K562 (cell line): ENCODE data around the gene ZNF362. TPM values are rescaled to one million over a fixed set of nuclear protein-coding genes. Genes with fewer than 3 reads are reported as not detected.

ENCODE experiments used
- ATAC-seq: fragments of 200-7000 bp; cut with Tn5 transposase; 3 replicates; pipeline ENCODE4 v1.9.1; 2020; ENCODE audit warnings: moderate library complexity
- BruUV-seq: library from RNA; stranded (reverse); fragments of 400-500 nt; replicated peaks from 2 replicates; lab custom pipeline; 2021; lab: Mats Ljungman, UMichigan
- CTCF ChIA-PET: fragments of 300-600 bp; formaldehyde crosslinking; extraction: SDS; loops from one replicate; lab custom pipeline; 2021; ENCODE audit warnings: low intra/inter-chr PET ratio; lab: Yijun Ruan, JAX
- POLR2A ChIA-PET: fragments of 300-600, 350-650 bp; sonication (Branson Sonifier 250); formaldehyde crosslinking; extraction: SDS; loops from one replicate; lab custom pipeline; 2021; ENCODE audit warnings: antibody characterized with exemption, inconsistent platforms; lab: Yijun Ruan, JAX
- DNase-seq, 4 experiments: peaks; one replicate each; pipeline versions ENCODE4 v3.0.0 to v3.0.0-alpha.2; 2011 to 2018; ENCODE audit warnings: low spot score in 3 of 4, mixed read lengths in 3 of 4; ENCODE audit errors: extremely low read depth in 1 of 4
- FAIRE-seq: peaks from 2 replicates; lab custom pipeline; 2011; peaks lifted over from hg19 to GRCh38; lab: Jason Lieb, UNC
- H2AFZ ChIP-seq: 2 replicates; pipeline ENCODE4 v1.6.0; 2011; ENCODE audit warnings: low read depth, low read length, control low read depth, inconsistent platforms
- H3K27ac ChIP-seq: fragments of 200-600 bp; 3 replicates; pipeline ENCODE4 v1.8.0; 2011; ENCODE audit warnings: low read depth, mild to moderate bottlenecking, control low read depth, inconsistent platforms, low read length, moderate library complexity, mixed read lengths; ENCODE audit errors: extremely low read depth
- H3K27me3 ChIP-seq, 2 experiments: fragments of 300-600 bp in 1 of 2; 2 replicates in 1 of 2; 3 replicates in 1 of 2; pipeline versions ENCODE4 v1.6.0 to v1.8.0; 2011; ENCODE audit warnings: inconsistent platforms in 2 of 2, low read length in 2 of 2, mild to moderate bottlenecking in 1 of 2, mixed read lengths in 1 of 2, moderate library complexity in 1 of 2; ENCODE audit not compliant: control insufficient read depth in 2 of 2, insufficient read depth in 2 of 2
- H3K36me3 ChIP-seq: fragments of 300-600 bp; 3 replicates; pipeline ENCODE4 v1.8.0; 2011; ENCODE audit warnings: mild to moderate bottlenecking, low read length, inconsistent platforms; ENCODE audit not compliant: control insufficient read depth, insufficient read depth
- H3K4me1 ChIP-seq, 2 experiments: fragments of 200-600 bp in 1 of 2; replicated peaks in 1 of 2; 2 replicates in 1 of 2; 3 replicates in 1 of 2; pipeline versions ENCODE4 v1.5.1 to v1.8.0; 2011; ENCODE audit warnings: inconsistent platforms in 2 of 2, low read length in 2 of 2, mild to moderate bottlenecking in 1 of 2, mixed read lengths in 1 of 2, moderate library complexity in 1 of 2; ENCODE audit not compliant: control insufficient read depth in 2 of 2, insufficient read depth in 2 of 2
- H3K4me2 ChIP-seq: 2 replicates; pipeline ENCODE4 v1.6.1; 2011; ENCODE audit warnings: low read length, control low read depth, inconsistent platforms, mixed read lengths; ENCODE audit not compliant: insufficient read depth
- H3K4me3 ChIP-seq: fragments of 200-600 bp; sonication (generic), shearing (Covaris generic); 2 replicates; pipeline ENCODE4 v1.5.1; 2016; ENCODE audit warnings: control low read depth, inconsistent platforms
- H3K79me2 ChIP-seq: fragments of 200-600 bp; 3 replicates; pipeline ENCODE4 v1.8.0; 2011; ENCODE audit warnings: low read length, inconsistent platforms; ENCODE audit not compliant: control insufficient read depth, insufficient read depth
- H3K9ac ChIP-seq, 2 experiments: 2 replicates each; pipeline versions ENCODE4 v1.6.0 to v1.6.1; 2011; ENCODE audit warnings: low read depth in 2 of 2, low read length in 2 of 2, control low read depth in 1 of 2, inconsistent platforms in 1 of 2, mild to moderate bottlenecking in 1 of 2, mixed read lengths in 1 of 2; ENCODE audit not compliant: insufficient read depth in 1 of 2
- H3K9me1 ChIP-seq: one replicate; pipeline ENCODE4 v1.6.0; 2011; ENCODE audit warnings: inconsistent platforms, mild to moderate bottlenecking, low read length, moderate library complexity; ENCODE audit not compliant: control insufficient read depth, insufficient read depth
- H3K9me3 ChIP-seq: replicated peaks from 2 replicates; pipeline ENCODE4 v1.5.1; 2011; ENCODE audit warnings: low read depth, low read length, inconsistent platforms; ENCODE audit not compliant: control insufficient read depth, insufficient read depth
- H4K20me1 ChIP-seq: replicated peaks from 2 replicates; pipeline ENCODE4 v1.6.1; 2011; ENCODE audit warnings: low read length, inconsistent platforms, mixed read lengths; ENCODE audit not compliant: control insufficient read depth, insufficient read depth
- ARID3A ChIP-seq: IDR thresholded peaks from 2 replicates; pipeline ENCODE4 v1.6.1; 2012; ENCODE audit warnings: low read depth, low read length, improper control_type of control experiment, borderline replicate concordance
- MAZ ChIP-seq, 2 experiments: fragments of 450-650 bp in 1 of 2; sonication (generic) in 1 of 2; formaldehyde crosslinking; IDR thresholded peaks in 1 of 2; conservative IDR thresholded peaks in 1 of 2; 2 replicates each; pipeline versions ENCODE4 v1.4.0 to v1.5.0; 2020; ENCODE audit warnings: mild to moderate bottlenecking in 1 of 2, missing genetic modification reagents in 1 of 2
- MCM5 ChIP-seq: fragments of 450-650 bp; IDR thresholded peaks from 2 replicates; pipeline ENCODE4 v1.6.1; 2016; ENCODE audit warnings: low read depth
- MYC ChIP-seq, 2 experiments: fragments of 250-450 bp in 1 of 2; sonication (Bioruptor Pico) in 1 of 2; IDR thresholded peaks; 2 replicates each; pipeline versions ENCODE4 v1.5.1 to v1.6.1; 2012 to 2021; ENCODE audit warnings: low read depth in 2 of 2, borderline replicate concordance in 1 of 2, improper control_type of control experiment in 1 of 2, low read length in 1 of 2, mild to moderate bottlenecking in 1 of 2, moderate library complexity in 1 of 2
- NCOA2 ChIP-seq, 2 experiments: fragments of 450-650 bp; IDR thresholded peaks; 2 replicates each; pipeline ENCODE4 v1.6.1; 2018; ENCODE audit warnings: mild to moderate bottlenecking in 2 of 2, moderate library complexity in 1 of 2; ENCODE audit not compliant: partially characterized antibody in 2 of 2
- UBTF ChIP-seq, 2 experiments: IDR thresholded peaks; 2 replicates each; pipeline ENCODE4 v1.6.1; 2012; ENCODE audit warnings: improper control_type of control experiment in 2 of 2, low read depth in 2 of 2, low read length in 2 of 2, borderline replicate concordance in 1 of 2
- ZBTB33 ChIP-seq: sonication (generic); formaldehyde crosslinking; IDR thresholded peaks from 2 replicates; pipeline ENCODE4 v1.8.1; 2023; ENCODE audit warnings: mild to moderate bottlenecking, missing genetic modification reagents
- ZFP36 ChIP-seq: fragments of 150-350 bp; IDR thresholded peaks from 2 replicates; pipeline ENCODE4 v1.6.1; 2018; ENCODE audit warnings: low read length, low read depth; ENCODE audit not compliant: partially characterized antibody
- ZMIZ1 ChIP-seq, 2 experiments: fragments of 150-350 bp in 1 of 2; IDR thresholded peaks; 2 replicates each; pipeline ENCODE4 v1.6.1; 2012 to 2016; ENCODE audit warnings: low read depth in 2 of 2, low read length in 2 of 2, mild to moderate bottlenecking in 1 of 2, moderate library complexity in 1 of 2
- WGBS: fragments of 100-300 bp; shearing (Covaris generic); methylation state at CpG from one replicate; pipeline ENCODE4 v1.1.6; 2016; ENCODE audit warnings: low coverage, mixed read lengths; ENCODE audit not compliant: insufficient coverage; ENCODE audit errors: missing lambda C conversion rate; 5-methylcytosine and 5-hydroxymethylcytosine counted together
- in situ Hi-C: fragments of 300-500 bp; cut with MboI; formaldehyde crosslinking; loops from 4 replicates; pipeline ENCODE4 v1.15.0; 2018; ENCODE audit warnings: inconsistent platforms, mixed read lengths
- intact Hi-C: fragments of 100-400 bp; cut with micrococcal nuclease; formaldehyde crosslinking; loops from 2 replicates; pipeline ENCODE4 v1.14.2; 2022
- polyA plus RNA-seq, 8 experiments: library from polyadenylated mRNA; depleted of rRNA in 4 of 8; stranded (reverse) in 5 of 8; unstranded in 3 of 8; fragments of >200 nt; fragmentation: Nextera tagmentation in 2 of 8; fragmentation: Illumina TruSeq in 1 of 8; extraction: Ambion mirVana in 2 of 8; extraction: Trizol in 1 of 8; gene quantifications; 2 replicates each; pipeline versions ENCODE4 v1.2.1 to v1.2.3, GENCODE V29; 2011 to 2014; ENCODE audit warnings: inconsistent platforms in 1 of 8, missing spikeins in 1 of 8
- total RNA-seq, 7 experiments: library from RNA; depleted of rRNA in 6 of 7; stranded (reverse); fragments of >200 nt in 6 of 7; fragmentation: Illumina TruSeq in 2 of 7; extraction: Trizol in 2 of 7; gene quantifications; 2 replicates each; pipeline versions ENCODE4 v1.2.1 to v1.2.3, GENCODE V29; 2011 to 2021; ENCODE audit warnings: low replicate concordance in 1 of 7

Gene ZNF362
- total and polyA plus RNA-seq, 9 of the 15 experiments (the other 6 are each of a cell fraction or from before 2014, with no cell fraction given): 0.01 to 1.1 (median 0.35) TPM; not detected in 1

- no peaks in the 10 kb centered on the region for H3K79me2 ChIP-seq
- in situ Hi-C loops (no loop called here), intact Hi-C loops (no loop called here)
- no peak overlapping the region for H2AFZ ChIP-seq
- 23% methylated on average over 2 of the region's 2 CpGs for WGBS
- no peak overlapping the region for H3K9ac ChIP-seq
- no peaks in the 10 kb centered on the region for H3K36me3 ChIP-seq
- H3K4me2 ChIP-seq: no peak overlapping the region
- no peak for ATAC-seq
- no peak overlapping the region for H3K4me3 ChIP-seq
- no peak for FAIRE-seq
- H3K27me3 ChIP-seq: peaks cover 0 to 7% of the 10 kb centered on the region in 2 experiments; a peak in 1 of 5 replicates
- no peaks in the 10 kb centered on the region for H3K9me3 ChIP-seq
- H4K20me1 ChIP-seq: no peaks in the 10 kb centered on the region; the same call in 1 of the 2 replicates
- no peak for DNase-seq
- POLR2A ChIA-PET: no interaction called here
- no TSS peak for BruUV-seq
- no peaks in the 10 kb centered on the region for H3K9me1 ChIP-seq
- H3K4me1 ChIP-seq: no peaks in the 10 kb centered on the region
- CTCF ChIA-PET: no interaction called here
- no peak overlapping the region for H3K27ac ChIP-seq
- TF ChIP-seq NCOA2 (IDR thresholded peaks at IDR 0.05; ENCODE audit: partially characterized antibody in 2 of 2): no peak
- no peak for TF ChIP-seq ARID3A
- TF ChIP-seq MCM5: no peak
- no peak for TF ChIP-seq ZMIZ1 (IDR thresholded peaks at IDR 0.05; ENCODE audit: low read depth in 2 of 2, low read length in 2 of 2)
- no peak for TF ChIP-seq ZBTB33 (CRISPR knock-in tag)
- TF ChIP-seq MYC (IDR thresholded peaks at IDR 0.05; ENCODE audit: low read depth, low read length): no peak
- TF ChIP-seq MYC (CRISPR knock-in tag; IDR thresholded peaks at IDR 0.05; ENCODE audit: borderline replicate concordance, low read depth): no peak
- TF ChIP-seq ZFP36: no peak
- no peak for TF ChIP-seq UBTF (IDR thresholded peaks at IDR 0.05; ENCODE audit: borderline replicate concordance in 1 of 2, low read depth in 2 of 2, low read length in 2 of 2)
- no peak for TF ChIP-seq MAZ (CRISPR knock-in tag; conservative IDR thresholded peaks at IDR 0.05 in 1 of 2, IDR thresholded peaks at IDR 0.05 in 1 of 2)
Measured at GRCh38 chr1:33221385-33221758, 34.9 kb upstream of the ZNF362 start.
